Measurements from ENCODE around the gene CRAT. TPM values are rescaled to one million over a fixed set of nuclear protein-coding genes. Genes with fewer than 3 reads are reported as not detected.
A peak's percentile ranks its signal among the peaks of the same experiment; 100 is the strongest.

CRAT gene
- total RNA-seq, result 110 TPM

DNA sequence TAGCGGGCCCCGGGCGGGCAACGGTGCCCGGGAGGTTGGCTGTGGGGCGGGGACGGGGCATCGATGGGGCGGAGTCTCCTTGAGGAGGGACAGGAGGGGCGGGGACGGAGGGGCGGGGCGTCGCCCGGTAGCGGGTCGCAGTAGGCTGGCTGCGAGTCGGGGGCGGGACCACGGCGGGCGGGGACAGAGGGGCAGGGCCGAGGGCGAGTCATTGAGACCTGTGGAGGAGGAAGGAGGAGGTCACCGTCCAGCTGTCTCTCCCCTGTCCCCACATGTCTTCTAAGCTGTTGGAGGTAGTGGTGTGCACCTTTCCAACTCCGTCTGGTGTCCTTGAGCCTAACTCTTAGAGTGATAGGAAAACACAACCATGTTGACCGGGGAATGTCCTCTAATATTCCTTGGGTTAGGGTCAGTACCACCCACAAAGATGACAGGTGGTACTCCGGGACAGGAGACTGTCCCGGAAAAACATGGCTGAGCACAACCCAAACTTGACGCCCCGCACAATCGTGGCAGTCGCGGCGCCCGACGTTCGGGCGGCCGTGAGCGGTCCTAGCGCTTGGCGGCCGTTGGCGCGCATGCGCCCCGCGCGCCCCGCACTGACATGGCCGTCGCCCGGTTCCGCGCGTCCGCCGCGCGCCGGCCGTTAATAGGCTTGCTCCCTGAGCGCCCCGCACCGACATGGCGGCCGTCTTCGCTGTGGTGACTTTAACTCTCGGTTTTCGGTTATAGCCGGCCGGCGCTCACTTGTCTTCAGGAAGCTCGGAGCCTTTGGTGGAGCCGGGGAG, at the start of gene CRAT, which contains the start of gene PTPA:
Gene CRAT, minus strand, starts transcription at position 54 of the 788 bp plus-strand sequence. CDS start 284 bp downstream, outside the sequence.
Gene PTPA, plus strand, starts transcription at position 676 of the 788 bp plus-strand sequence. CDS start 186 bp downstream, outside the sequence.
- Histone ChIP-seq H3K4me3 (peak within 1 kb of the TSS; percentile 78 to 83), H3K4me1 (peaks cover 7 to 22% of the 10 kb centered on the region in 2 donors), H3K36me3 (peaks cover 4 to 20% of the 10 kb centered on the region in 2 donors), H3K9me3 (no peaks in the 10 kb centered on the region), H3K27me3 (no peaks in the 10 kb centered on the region), H3K27ac (peak within 1 kb of the TSS; percentile 88 to 91)
- no peak for TF ChIP-seq CTCF (IDR thresholded peaks at IDR 0.05)
- DNase-seq (ENCODE audit: low spot score in 2 of 2), result peak; percentile 86 to 98
- intact Hi-C loops (cut with DNase I), result loop anchor here (2.0 kb wide), 3 partner anchors 28 to 74 kb away; partner anchors contain the start of genes DOLPP1 and MIGA2

- TF ChIP-seq CTCF (IDR thresholded peaks at IDR 0.05), result no peak
- H3K27me3 ChIP-seq, result no peaks in the 10 kb centered on the region
- H3K27ac ChIP-seq, result no peak overlapping the region
- H3K4me1 ChIP-seq, result no peaks in the 10 kb centered on the region
- peaks cover 2 to 4% of the 10 kb centered on the region in 2 donors for H3K36me3 ChIP-seq
- no peaks in the 10 kb centered on the region for H3K9me3 ChIP-seq
- H3K4me3 ChIP-seq, result no peak overlapping the region
- intact Hi-C loops (cut with DNase I), result no loop called here
- DNase-seq (ENCODE audit: low spot score in 2 of 2), result no peak
Measured at GRCh38 chr9:129156163-129156562, 45.6 kb upstream of the CRAT start.

DNA sequence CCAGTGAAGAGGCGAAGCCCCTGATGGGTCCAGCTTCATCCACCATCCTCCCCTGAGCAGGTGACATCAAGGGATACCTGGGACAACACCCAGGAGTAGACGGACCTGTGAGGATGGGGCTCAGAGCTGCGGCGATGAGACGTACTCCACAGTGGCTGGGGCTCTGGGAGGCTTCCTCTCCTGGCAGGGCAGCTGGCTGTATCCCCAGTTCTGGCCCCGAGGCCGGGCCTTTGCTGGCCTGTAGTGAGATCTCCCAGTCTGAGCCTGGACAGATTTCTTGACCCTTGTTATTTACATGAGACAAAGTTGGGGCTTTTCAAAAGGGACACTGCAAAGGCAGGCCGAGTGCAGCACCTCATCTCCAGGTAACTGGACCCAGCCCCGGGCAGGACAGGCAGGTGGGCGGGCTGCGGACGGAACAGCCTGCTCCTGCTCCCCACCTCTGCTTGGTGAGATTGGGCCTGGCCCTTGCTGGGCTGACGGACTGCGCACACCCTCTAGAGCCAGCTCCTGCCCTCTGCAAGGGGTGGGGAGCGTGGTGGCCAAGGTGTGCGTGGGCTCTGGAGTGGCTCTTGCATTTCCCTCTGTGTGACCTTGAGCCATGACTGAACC, 44.4 kb upstream of the CRAT start:
- TF ChIP-seq CTCF (IDR thresholded peaks at IDR 0.05), result no peak
- H3K36me3 ChIP-seq, result peaks cover 2 to 4% of the 10 kb centered on the region in 2 donors
- no peak overlapping the region for H3K27ac ChIP-seq
- H3K4me1 ChIP-seq, result no peaks in the 10 kb centered on the region
- intact Hi-C loops (cut with DNase I), result no loop called here
- no peaks in the 10 kb centered on the region for H3K27me3 ChIP-seq
- DNase-seq (ENCODE audit: low spot score in 2 of 2), result no peak
- no peak overlapping the region for H3K4me3 ChIP-seq
- H3K9me3 ChIP-seq, result no peaks in the 10 kb centered on the region

DNA sequence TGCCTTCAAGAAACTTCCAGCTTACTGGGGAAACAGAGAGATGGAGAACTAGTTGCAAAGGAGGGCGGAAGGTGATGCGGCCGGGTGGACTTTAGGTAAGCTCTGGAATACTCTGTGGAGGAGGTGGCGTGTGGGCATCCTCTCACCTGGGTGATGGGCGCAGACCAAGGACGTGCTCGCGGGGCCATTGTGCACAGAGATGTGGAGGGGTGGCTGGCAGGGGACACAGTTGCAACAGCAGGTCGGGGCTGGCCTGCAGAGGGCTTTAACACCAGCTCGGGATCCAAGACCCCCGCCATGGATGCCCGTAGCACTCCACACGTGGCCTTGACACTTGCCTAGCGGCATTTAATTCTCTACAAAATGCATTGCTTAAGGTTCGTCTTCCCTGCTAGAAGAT, 40.9 kb upstream of the CRAT start:
- TF ChIP-seq CTCF (IDR thresholded peaks at IDR 0.05), result no peak

GRCh38 chr9:129150672-129151211, 40.1 kb upstream of the CRAT start:
- peaks cover 11 to 21% of the 10 kb centered on the region in 2 donors for H3K36me3 ChIP-seq
- TF ChIP-seq CTCF (IDR thresholded peaks at IDR 0.05), result no peak
- H3K27me3 ChIP-seq, result no peaks in the 10 kb centered on the region
- no peaks in the 10 kb centered on the region for H3K9me3 ChIP-seq
- H3K4me3 ChIP-seq, result no peak overlapping the region
- DNase-seq (ENCODE audit: low spot score in 2 of 2), result no peak
- H3K27ac ChIP-seq, result no peak overlapping the region
- H3K4me1 ChIP-seq, result peaks cover 13 to 18% of the 10 kb centered on the region in 2 donors
- intact Hi-C loops (cut with DNase I), result no loop called here

More for the DNA sequence above, 40.9 kb upstream of the CRAT start:
- no peak for DNase-seq (ENCODE audit: low spot score in 2 of 2)
- peaks cover 6 to 10% of the 10 kb centered on the region in 2 donors for H3K4me1 ChIP-seq
- H3K27me3 ChIP-seq, result no peaks in the 10 kb centered on the region
- no peak overlapping the region for H3K4me3 ChIP-seq
- intact Hi-C loops (cut with DNase I), result no loop called here
- no peaks in the 10 kb centered on the region for H3K9me3 ChIP-seq
- no peak overlapping the region for H3K27ac ChIP-seq
- H3K36me3 ChIP-seq, result peaks cover 11 to 21% of the 10 kb centered on the region in 2 donors

Measured in ascending aorta (tissue), 2 donors.